Left ventricle myocardium superior (tissue), 1 donor: ENCODE measurements around the gene GAS2L1. TPM values are rescaled to one million over a fixed set of nuclear protein-coding genes. Genes with fewer than 3 reads are reported as not detected.

Source experiments
- ATAC-seq: fragments of 200-7000 bp; cut with Tn5 transposase; one replicate; pipeline ENCODE4 v1.9.1; 2020; ENCODE audit warnings: mild to moderate bottlenecking, moderate library complexity
- DNase-seq: peaks from one replicate; pipeline ENCODE4 v3.0.0-alpha.2; 2020
- intact Hi-C: fragments of 100-400 bp; cut with micrococcal nuclease; formaldehyde crosslinking; loops from one replicate; pipeline ENCODE4 v1.11.0; 2022
- long read RNA-seq: library from polyadenylated mRNA; unstranded; transcript quantifications from one replicate; pipeline ENCODE4 v2.0.0, GENCODE V29; 2021
- total RNA-seq: library from RNA; stranded (reverse); fragmentation: NEBNext Ultra II Directional; extraction: Animal tissue kit (Norgen Biotek cat#: 25700); gene quantifications from one replicate; pipeline ENCODE4 v1.2.1, GENCODE V29; 2021
- donor health status: DM: no; HTN: yes; CAD: no; lungs with severe emphysema.

The GAS2L1 gene
- 23.2 TPM for total RNA-seq
- long read RNA-seq, transcript GAS2L1-209 (5 exons, 3,382 nt) = minor isoform, 5 of 65 reads
- long read RNA-seq, transcript GAS2L1-208 (6 exons, 2,925 nt) = major isoform, 15 of 65 reads
- long read RNA-seq, partial matches to known transcripts = 8 of 65 reads
- long read RNA-seq, other reads (novel, unspliced or antisense) = 35 of 65 reads

GRCh38 chr22:29306175-29306834, at the start of gene GAS2L1:
Gene GAS2L1, plus strand, starts transcription at chr22:29306650. Its CDS starts 1,456 bp downstream, at chr22:29308106.
- peak; percentile 92 for DNase-seq
- intact Hi-C loops = no loop called here
- peak; percentile 74 for ATAC-seq

- no peak for ATAC-seq
Observed at GRCh38 chr22:29257751-29258181, 48.7 kb upstream of the GAS2L1 start.

GRCh38 chr22:29258407-29259252, 47.8 kb upstream of the GAS2L1 start:
- intact Hi-C loops = no loop called here
- no peak for DNase-seq

More at GRCh38 chr22:29257751-29258181, 48.7 kb upstream of the GAS2L1 start:
- no peak for DNase-seq
- intact Hi-C loops = no loop called here

GRCh38 chr22:29259253-29259899, 47.1 kb upstream of the GAS2L1 start:
- no peak for DNase-seq
- intact Hi-C loops = no loop called here
- no peak for ATAC-seq

More at GRCh38 chr22:29258407-29259252, 47.8 kb upstream of the GAS2L1 start:
- no peak for ATAC-seq

GRCh38 chr22:29260031-29260560, 46.4 kb upstream of the GAS2L1 start:
- no peak for ATAC-seq
- intact Hi-C loops = no loop called here
- no peak for DNase-seq

GRCh38 chr22:29260601-29261315, 45.7 kb upstream of the GAS2L1 start:
- no peak for DNase-seq
- no peak for ATAC-seq
- intact Hi-C loops = no loop called here

GRCh38 chr22:29263791-29264276, 42.6 kb upstream of the GAS2L1 start:
- DNase-seq (no peak), ATAC-seq (no peak)
- intact Hi-C loops = no loop called here

- no peak for DNase-seq
- ATAC-seq = no peak
- intact Hi-C loops = no loop called here
Observed at GRCh38 chr22:29265305-29265704, 41.1 kb upstream of the GAS2L1 start.

GRCh38 chr22:29265929-29266328, 40.5 kb upstream of the GAS2L1 start:
- ATAC-seq (no peak), DNase-seq (no peak)
- intact Hi-C loops = no loop called here

GRCh38 chr22:29266564-29267461, 39.6 kb upstream of the GAS2L1 start:
- DNase-seq = no peak
- intact Hi-C loops = no loop called here
- ATAC-seq = no peak

- intact Hi-C loops = no loop called here
- no peak for DNase-seq
- no peak for ATAC-seq
Observed at GRCh38 chr22:29267462-29267857, 39.0 kb upstream of the GAS2L1 start.

GRCh38 chr22:29267858-29268510, 38.5 kb upstream of the GAS2L1 start, which contains the start of the genes EWSR1 and RHBDD3:
Gene EWSR1, plus strand, starts transcription at chr22:29268268. Its CDS starts 69 bp downstream, at chr22:29268337.
Gene RHBDD3, minus strand, starts transcription at chr22:29267981. Its CDS starts 2,355 bp downstream, at chr22:29265626.
- intact Hi-C loops = no loop called here
- ATAC-seq = peak; percentile 92

GRCh38 chr22:29268511-29269229, 37.8 kb upstream of the GAS2L1 start:
- ATAC-seq (peak; percentile 76), DNase-seq (peak; percentile 86)
- intact Hi-C loops = no loop called here

More at GRCh38 chr22:29267858-29268510, 38.5 kb upstream of the GAS2L1 start, which contains the start of the genes EWSR1 and RHBDD3:
- DNase-seq = peak; percentile 96

- intact Hi-C loops = no loop called here
- no peak for DNase-seq
- no peak for ATAC-seq
Observed at GRCh38 chr22:29269230-29269604, 37.2 kb upstream of the GAS2L1 start.

GRCh38 chr22:29269731-29270474, 36.5 kb upstream of the GAS2L1 start:
- ATAC-seq = no peak
- intact Hi-C loops = no loop called here
- DNase-seq = no peak
